K562 (cell line): ENCODE measurements around the gene EIF2S1. TPM values are rescaled to one million over a fixed set of nuclear protein-coding genes. Genes with fewer than 3 reads are reported as not detected.

Experiments used
- DPF2 ChIP-seq: fragments of 450-650 bp; IDR thresholded peaks from 2 replicates; pipeline ENCODE4 v1.6.1; 2016
- KDM1A ChIP-seq, 2 experiments: fragments of 450-650 bp; IDR thresholded peaks; 2 replicates each; pipeline ENCODE4 v1.6.1; 2016; ENCODE audit warnings: mild to moderate bottlenecking in 2 of 2
- RCOR1 ChIP-seq, 2 experiments: IDR thresholded peaks; 2 replicates each; pipeline ENCODE4 v1.6.1; 2012; ENCODE audit warnings: low read depth in 2 of 2, low read length in 2 of 2, borderline replicate concordance in 1 of 2, improper control_type of control experiment in 1 of 2
- SOX6 ChIP-seq: fragments of 450-650 bp; IDR thresholded peaks from 2 replicates; pipeline ENCODE4 v1.6.1; 2014; ENCODE audit warnings: mild to moderate bottlenecking
- ZNF212 ChIP-seq: fragments of 450-650 bp; formaldehyde crosslinking; IDR thresholded peaks from 2 replicates; pipeline ENCODE4 v1.4.0; 2020; ENCODE audit warnings: mild to moderate bottlenecking
- polyA plus RNA-seq, 8 experiments: library from polyadenylated mRNA; depleted of rRNA in 4 of 8; stranded (reverse) in 5 of 8; unstranded in 3 of 8; fragments of >200 nt; fragmentation: Nextera tagmentation in 2 of 8; fragmentation: Illumina TruSeq in 1 of 8; extraction: Ambion mirVana in 2 of 8; extraction: Trizol in 1 of 8; gene quantifications; 2 replicates each; pipeline versions ENCODE4 v1.2.1 to v1.2.3, GENCODE V29; 2011 to 2014; ENCODE audit warnings: inconsistent platforms in 1 of 8, missing spikeins in 1 of 8
- total RNA-seq, 7 experiments: library from RNA; depleted of rRNA in 6 of 7; stranded (reverse); fragments of >200 nt in 6 of 7; fragmentation: Illumina TruSeq in 2 of 7; extraction: Trizol in 2 of 7; gene quantifications; 2 replicates each; pipeline versions ENCODE4 v1.2.1 to v1.2.3, GENCODE V29; 2011 to 2021; ENCODE audit warnings: low replicate concordance in 1 of 7
- TF ChIP-seq, protein P1 (sequence below): fragments of 200-800 bp; sonication (Bioruptor generic); IDR thresholded peaks from 2 replicates; pipeline ENCODE4 v1.6.1; 2016; ENCODE audit warnings: missing genetic modification characterization, missing compliant biosample characterization
- TF ChIP-seq, protein P2 (sequence below), 2 experiments: fragments of 450-650 bp; formaldehyde crosslinking in 1 of 2; IDR thresholded peaks; 2 replicates each; pipeline versions ENCODE4 v1.4.0 to v1.6.1; 2014 to 2020; ENCODE audit warnings: mild to moderate bottlenecking in 2 of 2, borderline replicate concordance in 1 of 2, low read depth in 1 of 2
- TF ChIP-seq, protein P3 (sequence below): sonication (generic); formaldehyde crosslinking; IDR thresholded peaks from 2 replicates; pipeline ENCODE4 v1.8.0; 2022; ENCODE audit warnings: mild to moderate bottlenecking, missing genetic modification reagents

The EIF2S1 gene
- total and polyA plus RNA-seq, 9 of the 15 experiments (the other 6 are each of a cell fraction or from before 2014, with no cell fraction given), result 216 to 1,018 (median 332) TPM

DNA sequence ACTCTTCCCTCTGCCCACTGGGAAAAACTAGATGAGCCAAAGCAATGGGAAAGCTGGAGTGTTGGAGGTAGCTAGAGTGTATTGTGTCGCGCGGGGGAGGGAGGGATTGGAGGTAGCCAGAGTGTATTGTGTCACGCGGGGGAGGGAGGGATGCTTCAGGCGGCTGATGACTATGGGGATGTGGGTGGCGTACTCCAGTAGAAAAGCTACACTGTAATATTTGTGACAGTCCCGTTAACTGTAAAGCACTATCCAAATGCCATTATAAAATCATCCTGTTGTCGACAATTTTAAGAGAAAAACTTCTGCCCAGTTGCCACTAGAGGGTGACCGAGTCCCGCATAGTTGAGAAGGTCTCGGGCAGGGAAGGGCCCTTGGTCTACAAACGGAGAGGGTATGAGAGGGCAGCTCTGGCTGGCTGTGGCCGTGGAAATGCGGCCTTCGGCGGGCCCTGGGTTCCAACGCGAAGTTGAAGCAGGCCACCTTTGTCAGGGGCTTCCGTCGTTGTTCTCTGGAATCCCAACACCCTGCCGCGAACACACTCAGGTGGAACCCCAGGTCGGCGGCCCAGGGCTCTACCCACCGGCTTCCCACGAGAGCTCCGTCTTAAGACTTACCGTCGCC, 67.0 kb downstream of the EIF2S1 start (continued):
- TF ChIP-seq, protein P1, sequence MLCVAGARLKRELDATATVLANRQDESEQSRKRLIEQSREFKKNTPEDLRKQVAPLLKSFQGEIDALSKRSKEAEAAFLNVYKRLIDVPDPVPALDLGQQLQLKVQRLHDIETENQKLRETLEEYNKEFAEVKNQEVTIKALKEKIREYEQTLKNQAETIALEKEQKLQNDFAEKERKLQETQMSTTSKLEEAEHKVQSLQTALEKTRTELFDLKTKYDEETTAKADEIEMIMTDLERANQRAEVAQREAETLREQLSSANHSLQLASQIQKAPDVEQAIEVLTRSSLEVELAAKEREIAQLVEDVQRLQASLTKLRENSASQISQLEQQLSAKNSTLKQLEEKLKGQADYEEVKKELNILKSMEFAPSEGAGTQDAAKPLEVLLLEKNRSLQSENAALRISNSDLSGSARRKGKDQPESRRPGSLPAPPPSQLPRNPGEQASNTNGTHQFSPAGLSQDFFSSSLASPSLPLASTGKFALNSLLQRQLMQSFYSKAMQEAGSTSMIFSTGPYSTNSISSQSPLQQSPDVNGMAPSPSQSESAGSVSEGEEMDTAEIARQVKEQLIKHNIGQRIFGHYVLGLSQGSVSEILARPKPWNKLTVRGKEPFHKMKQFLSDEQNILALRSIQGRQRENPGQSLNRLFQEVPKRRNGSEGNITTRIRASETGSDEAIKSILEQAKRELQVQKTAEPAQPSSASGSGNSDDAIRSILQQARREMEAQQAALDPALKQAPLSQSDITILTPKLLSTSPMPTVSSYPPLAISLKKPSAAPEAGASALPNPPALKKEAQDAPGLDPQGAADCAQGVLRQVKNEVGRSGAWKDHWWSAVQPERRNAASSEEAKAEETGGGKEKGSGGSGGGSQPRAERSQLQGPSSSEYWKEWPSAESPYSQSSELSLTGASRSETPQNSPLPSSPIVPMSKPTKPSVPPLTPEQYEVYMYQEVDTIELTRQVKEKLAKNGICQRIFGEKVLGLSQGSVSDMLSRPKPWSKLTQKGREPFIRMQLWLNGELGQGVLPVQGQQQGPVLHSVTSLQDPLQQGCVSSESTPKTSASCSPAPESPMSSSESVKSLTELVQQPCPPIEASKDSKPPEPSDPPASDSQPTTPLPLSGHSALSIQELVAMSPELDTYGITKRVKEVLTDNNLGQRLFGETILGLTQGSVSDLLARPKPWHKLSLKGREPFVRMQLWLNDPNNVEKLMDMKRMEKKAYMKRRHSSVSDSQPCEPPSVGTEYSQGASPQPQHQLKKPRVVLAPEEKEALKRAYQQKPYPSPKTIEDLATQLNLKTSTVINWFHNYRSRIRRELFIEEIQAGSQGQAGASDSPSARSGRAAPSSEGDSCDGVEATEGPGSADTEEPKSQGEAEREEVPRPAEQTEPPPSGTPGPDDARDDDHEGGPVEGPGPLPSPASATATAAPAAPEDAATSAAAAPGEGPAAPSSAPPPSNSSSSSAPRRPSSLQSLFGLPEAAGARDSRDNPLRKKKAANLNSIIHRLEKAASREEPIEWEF, result no peak
- TF ChIP-seq, protein P2, sequence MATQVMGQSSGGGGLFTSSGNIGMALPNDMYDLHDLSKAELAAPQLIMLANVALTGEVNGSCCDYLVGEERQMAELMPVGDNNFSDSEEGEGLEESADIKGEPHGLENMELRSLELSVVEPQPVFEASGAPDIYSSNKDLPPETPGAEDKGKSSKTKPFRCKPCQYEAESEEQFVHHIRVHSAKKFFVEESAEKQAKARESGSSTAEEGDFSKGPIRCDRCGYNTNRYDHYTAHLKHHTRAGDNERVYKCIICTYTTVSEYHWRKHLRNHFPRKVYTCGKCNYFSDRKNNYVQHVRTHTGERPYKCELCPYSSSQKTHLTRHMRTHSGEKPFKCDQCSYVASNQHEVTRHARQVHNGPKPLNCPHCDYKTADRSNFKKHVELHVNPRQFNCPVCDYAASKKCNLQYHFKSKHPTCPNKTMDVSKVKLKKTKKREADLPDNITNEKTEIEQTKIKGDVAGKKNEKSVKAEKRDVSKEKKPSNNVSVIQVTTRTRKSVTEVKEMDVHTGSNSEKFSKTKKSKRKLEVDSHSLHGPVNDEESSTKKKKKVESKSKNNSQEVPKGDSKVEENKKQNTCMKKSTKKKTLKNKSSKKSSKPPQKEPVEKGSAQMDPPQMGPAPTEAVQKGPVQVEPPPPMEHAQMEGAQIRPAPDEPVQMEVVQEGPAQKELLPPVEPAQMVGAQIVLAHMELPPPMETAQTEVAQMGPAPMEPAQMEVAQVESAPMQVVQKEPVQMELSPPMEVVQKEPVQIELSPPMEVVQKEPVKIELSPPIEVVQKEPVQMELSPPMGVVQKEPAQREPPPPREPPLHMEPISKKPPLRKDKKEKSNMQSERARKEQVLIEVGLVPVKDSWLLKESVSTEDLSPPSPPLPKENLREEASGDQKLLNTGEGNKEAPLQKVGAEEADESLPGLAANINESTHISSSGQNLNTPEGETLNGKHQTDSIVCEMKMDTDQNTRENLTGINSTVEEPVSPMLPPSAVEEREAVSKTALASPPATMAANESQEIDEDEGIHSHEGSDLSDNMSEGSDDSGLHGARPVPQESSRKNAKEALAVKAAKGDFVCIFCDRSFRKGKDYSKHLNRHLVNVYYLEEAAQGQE (IDR thresholded peaks at IDR 0.05; ENCODE audit: borderline replicate concordance), result peak; percentile 50; the same call in 1 of the 2 replicates
- TF ChIP-seq, protein P2 (CRISPR knock-in tag; IDR thresholded peaks at IDR 0.05; ENCODE audit: low read depth), result no peak
- 0 out of 4 replicates have a peak, but pooled peaks of 1 of the 2 experiments have one; percentile 12 for TF ChIP-seq KDM1A (IDR thresholded peaks at IDR 0.05)
- TF ChIP-seq ZNF212 (CRISPR knock-in tag), result no peak
- TF ChIP-seq, protein P3, sequence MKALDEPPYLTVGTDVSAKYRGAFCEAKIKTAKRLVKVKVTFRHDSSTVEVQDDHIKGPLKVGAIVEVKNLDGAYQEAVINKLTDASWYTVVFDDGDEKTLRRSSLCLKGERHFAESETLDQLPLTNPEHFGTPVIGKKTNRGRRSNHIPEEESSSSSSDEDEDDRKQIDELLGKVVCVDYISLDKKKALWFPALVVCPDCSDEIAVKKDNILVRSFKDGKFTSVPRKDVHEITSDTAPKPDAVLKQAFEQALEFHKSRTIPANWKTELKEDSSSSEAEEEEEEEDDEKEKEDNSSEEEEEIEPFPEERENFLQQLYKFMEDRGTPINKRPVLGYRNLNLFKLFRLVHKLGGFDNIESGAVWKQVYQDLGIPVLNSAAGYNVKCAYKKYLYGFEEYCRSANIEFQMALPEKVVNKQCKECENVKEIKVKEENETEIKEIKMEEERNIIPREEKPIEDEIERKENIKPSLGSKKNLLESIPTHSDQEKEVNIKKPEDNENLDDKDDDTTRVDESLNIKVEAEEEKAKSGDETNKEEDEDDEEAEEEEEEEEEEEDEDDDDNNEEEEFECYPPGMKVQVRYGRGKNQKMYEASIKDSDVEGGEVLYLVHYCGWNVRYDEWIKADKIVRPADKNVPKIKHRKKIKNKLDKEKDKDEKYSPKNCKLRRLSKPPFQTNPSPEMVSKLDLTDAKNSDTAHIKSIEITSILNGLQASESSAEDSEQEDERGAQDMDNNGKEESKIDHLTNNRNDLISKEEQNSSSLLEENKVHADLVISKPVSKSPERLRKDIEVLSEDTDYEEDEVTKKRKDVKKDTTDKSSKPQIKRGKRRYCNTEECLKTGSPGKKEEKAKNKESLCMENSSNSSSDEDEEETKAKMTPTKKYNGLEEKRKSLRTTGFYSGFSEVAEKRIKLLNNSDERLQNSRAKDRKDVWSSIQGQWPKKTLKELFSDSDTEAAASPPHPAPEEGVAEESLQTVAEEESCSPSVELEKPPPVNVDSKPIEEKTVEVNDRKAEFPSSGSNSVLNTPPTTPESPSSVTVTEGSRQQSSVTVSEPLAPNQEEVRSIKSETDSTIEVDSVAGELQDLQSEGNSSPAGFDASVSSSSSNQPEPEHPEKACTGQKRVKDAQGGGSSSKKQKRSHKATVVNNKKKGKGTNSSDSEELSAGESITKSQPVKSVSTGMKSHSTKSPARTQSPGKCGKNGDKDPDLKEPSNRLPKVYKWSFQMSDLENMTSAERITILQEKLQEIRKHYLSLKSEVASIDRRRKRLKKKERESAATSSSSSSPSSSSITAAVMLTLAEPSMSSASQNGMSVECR (CRISPR knock-in tag), result no peak
- TF ChIP-seq SOX6, result peak; percentile 58; the same call in 1 of the 2 replicates
- TF ChIP-seq DPF2, result 0 out of 2 replicates have a peak, but pooled peaks have one; percentile 20
- TF ChIP-seq RCOR1 (IDR thresholded peaks at IDR 0.05; ENCODE audit: borderline replicate concordance in 1 of 2, low read depth in 2 of 2, low read length in 2 of 2), result peak in 1 of 2 experiments; percentile 50; a peak in 1 of 4 replicates
